Activated CD8-positive, alpha-beta memory T cell treated with anti-CD3 and anti-CD28 coated beads, Interleukin-2, amount 10 ng/mL, durations not matched to agents 7 days and 5 days (primary cell): Measurements from ENCODE around the gene KIF3A. TPM values are rescaled to one million over a fixed set of nuclear protein-coding genes. Genes with fewer than 3 reads are reported as not detected.

Experiments
- ATAC-seq: fragments of 150-1000 bp; cut with Tn5 transposase; one replicate; pipeline ENCODE4 v1.10.0; 2021; ENCODE audit warnings: moderate library complexity
- CTCF ChIA-PET: fragments of 350-600 bp; sonication (Branson Sonifier 250); formaldehyde crosslinking; loops from one replicate; lab custom pipeline; 2021; ENCODE audit warnings: antibody characterized with exemption; lab: Charles Lee
- DNase-seq: peaks from one replicate; pipeline ENCODE4 v3.0.0-alpha.2; 2020
- H3K27ac Mint-ChIP-seq: one replicate; pipeline ENCODE4 v1.8.0; 2021; ENCODE audit warnings: mild to moderate bottlenecking, mixed read lengths
- H3K27me3 Mint-ChIP-seq: one replicate; pipeline ENCODE4 v1.8.0; 2021; ENCODE audit warnings: mixed read lengths
- H3K36me3 Mint-ChIP-seq: one replicate; pipeline ENCODE4 v1.8.0; 2021; ENCODE audit warnings: mild to moderate bottlenecking, mixed read lengths
- H3K4me1 Mint-ChIP-seq: one replicate; pipeline ENCODE4 v1.8.0; 2021; ENCODE audit warnings: mixed read lengths
- H3K4me3 Mint-ChIP-seq: one replicate; pipeline ENCODE4 v1.8.0; 2021; ENCODE audit warnings: mild to moderate bottlenecking, moderate library complexity, mixed read lengths
- H3K9me3 Mint-ChIP-seq: one replicate; pipeline ENCODE4 v1.8.0; 2022; ENCODE audit warnings: low read depth, mixed read lengths
- total RNA-seq, 2 experiments: library from RNA; stranded (reverse); gene quantifications; one replicate each; pipeline ENCODE4 v1.2.3, GENCODE V29; 2021

The KIF3A gene
- total RNA-seq, 2 experiments from 2014 or later: 18.2 to 38.8 TPM

DNA sequence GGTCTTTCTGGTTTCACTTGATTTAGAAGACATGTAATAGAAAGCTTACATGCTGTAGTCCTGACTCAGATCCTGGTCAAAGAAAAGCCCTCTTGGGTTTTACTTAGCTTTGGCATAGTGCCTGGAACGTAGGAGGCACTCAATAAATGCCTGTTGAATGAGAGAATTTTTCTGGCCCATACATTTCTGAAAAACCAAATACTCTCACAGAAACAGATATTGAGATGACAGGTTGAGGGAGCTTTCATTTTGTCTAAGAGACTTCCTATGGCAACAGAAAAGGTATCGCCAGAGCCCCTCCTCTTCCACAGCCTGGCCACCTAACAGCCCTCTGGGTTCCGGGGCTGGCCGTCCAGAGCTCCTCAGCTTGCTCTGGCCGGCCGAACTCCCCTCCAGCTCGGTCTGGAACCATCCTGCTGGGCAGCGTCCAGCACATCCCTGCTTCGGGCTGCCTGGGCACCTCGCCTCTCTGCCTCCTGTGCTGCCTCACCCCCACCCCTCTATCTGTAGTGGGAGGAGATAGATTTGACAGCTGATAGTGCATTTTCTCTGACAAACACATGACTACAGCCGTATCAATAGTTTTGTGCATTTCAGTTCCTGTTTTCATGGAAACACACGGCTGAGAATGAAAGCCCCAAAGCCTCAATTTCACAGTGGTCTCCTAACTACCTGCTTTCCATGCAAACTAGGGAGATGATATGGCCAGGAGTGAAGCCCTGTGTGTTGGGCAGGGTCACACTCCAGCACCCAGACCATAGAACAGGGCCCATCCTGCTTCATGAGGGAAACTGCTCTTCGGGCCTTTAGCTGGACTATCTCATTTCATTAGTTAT, 62.5 kb downstream of the KIF3A start:
- DNase-seq (no peak), ATAC-seq (peak; percentile 63)
- Mint-ChIP-seq H3K4me3 (peak overlapping the region; percentile 46), H3K27ac (peak overlapping the region; percentile 82), H3K27me3 (no peaks in the 10 kb centered on the region), H3K4me1 (peaks cover 36% of the 10 kb centered on the region), H3K9me3 (peaks cover 2% of the 10 kb centered on the region), H3K36me3 (peaks cover 3% of the 10 kb centered on the region)
- CTCF ChIA-PET: interaction anchor here (0.8 to 1.4 kb wide), 5 partner anchors 13 to 148 kb away, joined by 3 to 4 read pairs (median 3); partner anchors contain the start of gene KIF3A

DNA sequence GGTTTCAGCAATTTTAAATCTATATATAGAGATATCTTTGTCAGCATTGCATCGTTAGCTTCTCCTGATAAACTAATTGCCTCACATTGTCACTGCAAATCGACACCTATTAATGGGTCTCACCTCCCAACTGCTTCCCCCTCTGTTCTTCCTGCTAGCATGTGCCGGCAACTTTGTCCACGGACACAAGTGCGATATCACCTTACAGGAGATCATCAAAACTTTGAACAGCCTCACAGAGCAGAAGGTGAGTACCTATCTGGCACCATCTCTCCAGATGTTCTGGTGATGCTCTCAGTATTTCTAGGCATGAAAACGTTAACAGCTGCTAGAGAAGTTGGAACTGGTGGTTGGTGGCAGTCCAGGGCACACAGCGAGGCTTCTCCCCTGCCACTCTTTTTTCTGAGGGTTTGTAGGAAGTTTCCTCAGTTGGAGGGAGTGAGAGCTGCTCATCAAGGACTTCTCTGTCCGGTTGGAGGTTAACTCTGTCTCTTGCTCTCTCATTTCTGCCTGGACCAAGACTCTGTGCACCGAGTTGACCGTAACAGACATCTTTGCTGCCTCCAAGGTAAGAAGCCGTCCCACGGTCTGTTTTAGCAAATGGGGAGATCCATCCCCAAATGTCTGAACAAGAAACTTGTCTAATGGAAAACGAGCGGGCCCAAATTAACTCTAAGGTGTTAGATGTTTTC, 63.3 kb downstream of the KIF3A start, which contains the start of gene IL4:
Gene IL4 (plus strand): TSS at position 51 of the 692 bp plus-strand sequence. CDS start 62 bp downstream, at position 113.
- peak within 1 kb of the TSS; percentile 18 for H3K4me3 Mint-ChIP-seq
- peak within 1 kb of the TSS; percentile 82 for H3K27ac Mint-ChIP-seq
- H3K36me3 Mint-ChIP-seq: peaks cover 3% of the 10 kb centered on the region
- peaks cover 36% of the 10 kb centered on the region for H3K4me1 Mint-ChIP-seq
- CTCF ChIA-PET: interaction anchor here (0.8 to 1.4 kb wide), 3 partner anchors 41 to 147 kb away, joined by 3 read pairs; partner anchors contain the start of gene KIF3A
- DNase-seq: no peak
- H3K9me3 Mint-ChIP-seq: peaks cover 2% of the 10 kb centered on the region
- no peak for ATAC-seq
- no peaks in the 10 kb centered on the region for H3K27me3 Mint-ChIP-seq

DNA sequence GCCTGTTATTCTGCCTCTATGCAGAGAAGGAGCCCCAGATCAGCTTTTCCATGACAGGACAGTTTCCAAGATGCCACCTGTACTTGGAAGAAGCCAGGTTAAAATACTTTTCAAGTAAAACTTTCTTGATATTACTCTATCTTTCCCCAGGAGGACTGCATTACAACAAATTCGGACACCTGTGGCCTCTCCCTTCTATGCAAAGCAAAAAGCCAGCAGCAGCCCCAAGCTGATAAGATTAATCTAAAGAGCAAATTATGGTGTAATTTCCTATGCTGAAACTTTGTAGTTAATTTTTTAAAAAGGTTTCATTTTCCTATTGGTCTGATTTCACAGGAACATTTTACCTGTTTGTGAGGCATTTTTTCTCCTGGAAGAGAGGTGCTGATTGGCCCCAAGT, 63.9 kb downstream of the KIF3A start:
- Mint-ChIP-seq H3K9me3 (peaks cover 2% of the 10 kb centered on the region), H3K27ac (peak overlapping the region; percentile 28)

DNA sequence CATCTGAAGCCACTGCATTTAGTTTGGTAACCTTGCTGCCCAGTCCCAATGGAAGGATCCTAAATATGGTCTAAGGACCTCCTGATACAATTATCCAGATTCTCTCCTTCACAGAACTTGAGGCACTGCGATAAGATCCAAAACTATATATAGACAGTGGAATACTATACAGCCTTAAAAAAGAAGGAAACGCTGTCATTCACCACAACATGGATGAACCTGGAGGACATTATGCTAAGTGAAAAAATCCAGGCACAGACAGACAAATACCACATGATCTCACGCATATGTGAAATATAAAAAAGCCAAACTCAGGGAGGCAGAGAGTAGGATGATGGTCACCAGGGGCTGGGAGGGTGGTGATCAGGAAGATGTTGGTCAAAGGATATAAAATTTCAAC, 66.3 kb downstream of the KIF3A start:
- DNase-seq: no peak
- Mint-ChIP-seq H3K36me3 (peaks cover 3% of the 10 kb centered on the region), H3K9me3 (peaks cover 2% of the 10 kb centered on the region), H3K4me3 (no peak overlapping the region), H3K27me3 (no peaks in the 10 kb centered on the region), H3K27ac (no peak overlapping the region), H3K4me1 (peaks cover 39% of the 10 kb centered on the region)
- no peak for ATAC-seq
- CTCF ChIA-PET: no interaction called here

More for the DNA sequence above, 63.9 kb downstream of the KIF3A start:
- H3K36me3 Mint-ChIP-seq: peaks cover 3% of the 10 kb centered on the region
- no peak overlapping the region for H3K4me3 Mint-ChIP-seq
- DNase-seq: no peak
- peaks cover 36% of the 10 kb centered on the region for H3K4me1 Mint-ChIP-seq
- no peaks in the 10 kb centered on the region for H3K27me3 Mint-ChIP-seq
- CTCF ChIA-PET: interaction anchor here (2.0 kb wide), 1 partner anchor 172 kb away, joined by 4 read pairs; no protein-coding TSS in a partner anchor
- ATAC-seq: no peak

DNA sequence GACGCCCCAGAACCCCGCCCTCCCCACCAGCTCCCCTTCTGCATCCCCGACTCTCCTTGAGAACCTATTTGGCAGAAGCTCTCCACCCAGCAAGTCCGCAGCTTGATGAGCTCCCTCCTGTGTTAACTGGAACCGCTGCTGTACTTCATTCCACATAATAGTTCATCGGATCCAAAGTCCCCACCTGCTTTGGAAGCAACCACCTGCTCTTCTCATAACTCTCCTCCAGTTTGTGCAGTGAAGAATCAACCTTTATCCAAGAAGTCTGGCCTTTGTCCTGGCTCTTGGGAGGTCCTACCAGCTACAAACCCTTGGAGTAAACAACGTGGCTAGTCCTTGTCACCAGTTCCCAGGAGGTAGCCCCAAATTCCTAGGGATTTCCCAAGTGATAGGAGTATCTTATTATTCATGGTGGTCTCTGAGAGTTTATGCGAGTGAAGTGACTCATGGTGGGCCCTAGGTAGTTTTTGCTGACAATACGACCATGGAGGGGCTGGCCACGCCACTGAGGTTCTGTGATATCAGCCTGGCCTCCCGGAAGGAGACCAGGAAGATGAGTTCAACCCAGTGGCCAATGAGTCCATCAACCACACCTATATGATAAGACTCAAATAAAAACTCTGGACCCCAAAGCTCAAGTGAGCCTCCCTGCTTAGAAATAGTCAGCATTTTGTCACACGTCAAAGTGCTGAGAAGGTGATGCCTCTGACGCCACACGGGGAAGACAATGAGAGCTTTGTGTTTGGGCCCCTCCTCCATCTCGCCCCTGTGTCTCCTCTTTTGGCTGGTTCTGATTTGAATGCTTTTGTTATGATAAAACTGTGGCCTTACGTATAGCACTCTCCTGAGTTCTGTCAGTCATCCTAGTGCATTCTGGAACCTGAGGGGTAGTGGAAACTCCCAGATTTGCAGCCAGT, 67.1 kb downstream of the KIF3A start:
- H3K4me1 Mint-ChIP-seq: peaks cover 31% of the 10 kb centered on the region
- no peak for ATAC-seq
- DNase-seq: no peak
- CTCF ChIA-PET: interaction anchor here (1.0 kb wide), 1 partner anchor 78 kb away, joined by 3 read pairs; no protein-coding TSS in a partner anchor
- H3K36me3 Mint-ChIP-seq: peaks cover 2% of the 10 kb centered on the region
- H3K27ac Mint-ChIP-seq: peak overlapping the region; percentile 1
- H3K9me3 Mint-ChIP-seq: peaks cover 2% of the 10 kb centered on the region
- no peaks in the 10 kb centered on the region for H3K27me3 Mint-ChIP-seq
- no peak overlapping the region for H3K4me3 Mint-ChIP-seq

DNA sequence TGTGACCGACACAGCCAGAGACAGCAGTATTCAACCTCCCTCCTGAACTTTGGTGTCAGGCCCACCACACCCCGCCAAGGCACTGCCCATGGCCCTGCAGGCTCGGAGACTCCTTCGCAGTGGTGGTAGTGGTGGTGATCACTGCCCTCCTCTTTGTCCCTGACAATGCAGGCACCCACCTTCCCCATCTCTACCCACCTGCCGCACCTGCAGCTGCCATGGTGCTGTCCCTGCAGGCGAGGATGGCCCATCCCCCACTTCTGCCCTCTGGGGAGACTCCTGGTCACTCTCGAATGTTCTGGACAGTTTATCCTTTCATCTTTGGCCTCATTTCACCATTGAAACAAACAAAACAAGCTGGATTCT, 67.9 kb downstream of the KIF3A start:
- Mint-ChIP-seq H3K4me1 (peaks cover 26% of the 10 kb centered on the region), H3K27ac (no peak overlapping the region), H3K4me3 (no peak overlapping the region), H3K36me3 (no peaks in the 10 kb centered on the region), H3K27me3 (no peaks in the 10 kb centered on the region), H3K9me3 (peaks cover 2% of the 10 kb centered on the region)
- no peak for DNase-seq
- no peak for ATAC-seq
- CTCF ChIA-PET: interaction anchor here (1.0 kb wide), 1 partner anchor 77 kb away, joined by 3 read pairs; no protein-coding TSS in a partner anchor

DNA sequence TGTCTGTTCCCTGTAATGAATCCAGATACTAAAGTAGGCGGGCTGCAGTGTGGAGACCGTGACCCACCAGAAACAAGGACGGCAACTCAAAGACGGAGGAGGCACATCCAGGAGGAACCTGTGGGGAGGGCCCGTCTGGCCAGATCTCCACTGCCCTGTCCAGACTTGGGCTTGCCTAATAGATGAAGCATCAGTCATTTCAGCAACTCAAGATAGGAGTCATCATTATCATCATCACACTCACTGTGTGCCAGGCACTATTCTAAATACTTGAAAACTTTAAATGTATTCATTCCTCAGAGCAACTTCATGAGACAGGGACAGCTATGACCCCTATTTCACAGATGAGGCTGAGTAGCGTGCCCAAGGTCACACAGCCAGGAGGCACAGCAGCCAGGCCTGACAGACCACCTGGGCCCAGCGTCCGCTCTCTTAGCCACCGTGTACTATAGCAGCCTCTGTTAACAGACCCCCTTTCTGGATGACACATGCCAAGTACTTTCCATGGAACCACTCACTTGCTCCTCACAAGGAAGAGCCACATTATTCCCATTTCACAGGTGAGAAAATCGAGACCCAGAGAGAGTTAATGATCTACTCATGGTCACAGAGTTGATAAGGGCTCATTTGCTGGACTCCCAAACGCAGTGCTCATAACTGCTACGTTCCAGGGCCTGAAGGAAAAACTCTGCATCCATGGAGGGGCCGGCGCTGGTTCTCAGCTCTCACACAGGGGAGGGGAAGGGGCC, 68.5 kb downstream of the KIF3A start:
- ATAC-seq (no peak), DNase-seq (no peak)
- Mint-ChIP-seq H3K4me1 (peaks cover 26% of the 10 kb centered on the region), H3K27me3 (no peaks in the 10 kb centered on the region), H3K27ac (no peak overlapping the region), H3K36me3 (no peaks in the 10 kb centered on the region), H3K4me3 (no peak overlapping the region), H3K9me3 (peaks cover 2% of the 10 kb centered on the region)
- CTCF ChIA-PET: no interaction called here

DNA sequence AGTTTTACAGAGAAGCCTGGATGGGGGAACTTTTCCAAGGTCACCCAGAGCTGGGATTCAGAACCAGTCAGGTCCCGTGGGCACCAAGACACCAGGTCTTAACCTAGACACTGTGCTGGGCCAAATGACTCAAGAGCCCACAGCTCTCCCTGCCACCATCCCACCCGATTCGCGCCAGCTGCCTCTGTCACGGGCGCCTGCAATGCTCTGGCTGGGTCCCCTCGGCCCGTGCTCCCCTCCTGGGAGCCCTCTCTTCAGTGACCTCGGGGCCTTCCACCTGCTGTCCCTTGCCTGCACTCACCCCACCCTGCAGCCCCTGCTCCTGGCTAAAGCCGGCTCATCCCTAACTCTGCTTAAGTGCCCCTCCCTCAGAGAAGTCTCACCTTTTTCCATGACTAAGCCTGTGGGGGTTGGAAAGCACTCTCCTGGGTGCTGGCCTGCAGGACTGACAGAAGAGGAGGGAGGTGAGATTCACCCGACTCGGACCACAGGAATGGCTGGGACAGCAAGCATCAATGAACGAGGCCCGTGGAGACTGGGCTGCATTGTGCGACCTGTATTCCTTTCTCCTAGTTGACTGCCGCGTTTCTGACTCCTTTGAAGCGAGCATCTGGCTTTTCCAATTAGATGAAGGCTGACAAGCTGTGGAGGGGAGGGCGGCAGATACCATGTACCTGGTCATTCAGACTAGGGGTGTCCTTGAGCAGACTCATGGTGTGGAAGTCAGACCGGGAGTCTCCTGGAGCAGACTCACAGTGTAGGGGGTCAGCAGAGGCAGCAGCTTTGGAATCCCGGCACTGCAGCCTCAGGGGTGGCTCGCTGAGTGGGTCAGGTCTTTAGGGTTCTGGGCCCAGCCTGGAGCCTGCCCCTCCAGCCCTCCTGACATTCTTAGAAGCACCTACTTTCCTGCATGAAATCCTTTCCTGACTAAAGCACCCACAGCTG, 69.3 kb downstream of the KIF3A start:
- Mint-ChIP-seq H3K4me1 (peaks cover 30% of the 10 kb centered on the region), H3K36me3 (no peaks in the 10 kb centered on the region), H3K4me3 (no peak overlapping the region), H3K27me3 (no peaks in the 10 kb centered on the region), H3K9me3 (peaks cover 2% of the 10 kb centered on the region), H3K27ac (no peak overlapping the region)
- ATAC-seq (no peak), DNase-seq (no peak)
- CTCF ChIA-PET: no interaction called here

DNA sequence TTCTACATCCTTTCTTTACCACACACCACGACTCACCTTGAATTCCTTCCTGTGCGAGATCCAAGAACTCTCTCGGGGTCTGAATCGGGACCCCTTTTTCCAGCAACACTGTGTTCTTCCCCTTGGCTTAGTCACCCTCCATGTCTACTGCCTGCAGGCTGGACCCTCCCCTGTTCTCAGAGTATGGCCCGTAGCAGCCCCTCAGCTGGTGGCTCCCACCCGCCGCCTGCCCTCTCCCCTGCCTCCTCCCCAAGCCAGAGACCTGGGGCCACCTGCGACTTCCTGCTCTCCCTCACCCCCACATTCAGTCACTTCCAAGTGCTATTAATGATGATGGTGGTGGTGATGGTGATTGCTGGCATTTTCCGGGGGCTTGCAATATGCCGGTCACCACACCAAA, 70.0 kb downstream of the KIF3A start:
- Mint-ChIP-seq H3K4me3 (no peak overlapping the region), H3K9me3 (peaks cover 2% of the 10 kb centered on the region), H3K36me3 (no peaks in the 10 kb centered on the region), H3K27me3 (no peaks in the 10 kb centered on the region), H3K27ac (no peak overlapping the region), H3K4me1 (peaks cover 37% of the 10 kb centered on the region)
- CTCF ChIA-PET: no interaction called here
- ATAC-seq (no peak), DNase-seq (no peak)

DNA sequence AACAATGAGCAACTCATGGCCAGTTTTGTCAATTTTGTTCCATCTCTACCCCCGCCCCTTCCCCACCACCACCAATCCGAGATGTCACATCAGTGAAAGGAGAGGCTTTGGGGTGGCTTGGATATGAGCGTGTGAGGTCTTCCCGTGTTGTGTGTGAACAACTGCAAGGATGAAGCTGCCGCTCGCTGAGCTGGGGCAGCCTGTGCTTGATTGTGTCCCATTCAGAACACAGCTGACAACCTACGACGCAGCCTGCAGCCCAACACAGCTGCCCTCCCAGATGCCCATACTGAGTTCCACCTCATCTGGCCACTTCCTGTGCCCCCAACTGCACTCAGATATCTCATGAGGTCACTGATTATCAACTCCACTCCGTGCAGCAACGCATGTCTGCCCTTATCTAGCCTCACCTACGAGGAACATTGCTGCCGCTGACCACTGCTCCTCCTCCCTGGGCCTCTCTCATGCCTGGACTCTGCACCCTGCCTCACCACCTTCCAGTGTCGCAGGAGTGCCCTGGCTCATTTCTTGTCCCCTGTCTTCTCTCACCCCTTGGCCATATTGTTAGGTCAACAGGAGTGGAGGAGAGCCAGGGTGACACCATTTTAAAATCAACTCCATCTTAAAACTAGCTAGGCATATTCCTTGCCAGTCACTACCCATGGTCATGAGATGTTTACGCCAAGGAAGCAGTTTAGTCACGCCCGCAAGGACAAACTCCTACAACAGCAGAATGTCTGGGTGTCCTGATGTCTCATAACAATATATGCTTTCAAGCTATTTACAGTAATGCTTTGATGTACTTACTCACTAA, 70.8 kb downstream of the KIF3A start:
- CTCF ChIA-PET: no interaction called here
- H3K27me3 Mint-ChIP-seq: no peaks in the 10 kb centered on the region
- H3K4me1 Mint-ChIP-seq: peaks cover 44% of the 10 kb centered on the region
- DNase-seq (no peak), ATAC-seq (no peak)
- no peaks in the 10 kb centered on the region for H3K36me3 Mint-ChIP-seq
- H3K4me3 Mint-ChIP-seq: no peak overlapping the region
- H3K27ac Mint-ChIP-seq: no peak overlapping the region
- peaks cover 2% of the 10 kb centered on the region for H3K9me3 Mint-ChIP-seq

DNA sequence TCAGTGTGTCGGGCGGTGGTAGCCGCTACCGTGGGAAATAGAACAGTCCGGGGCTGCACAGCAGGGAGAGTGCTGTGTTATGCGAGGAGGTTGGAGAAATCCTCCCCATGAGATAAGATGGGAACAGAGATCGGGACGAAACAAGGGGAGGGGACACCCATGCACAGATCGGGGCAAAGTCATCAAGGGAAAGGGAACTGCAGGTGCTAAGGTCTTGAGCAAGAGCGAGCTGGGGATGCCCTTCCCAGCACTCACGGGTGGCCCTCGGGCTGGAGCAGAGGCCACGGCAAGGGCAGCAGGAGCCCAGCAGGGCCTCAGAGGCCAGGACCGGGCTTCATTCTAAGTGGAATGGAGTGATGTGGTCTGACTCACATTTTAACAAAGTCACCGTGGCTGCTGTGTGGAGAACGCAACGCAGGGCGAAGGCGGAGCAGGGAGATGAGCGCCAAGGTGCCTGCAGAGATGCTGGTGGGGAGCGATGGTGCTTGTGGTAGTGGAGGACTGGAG, 71.7 kb downstream of the KIF3A start:
- ATAC-seq (no peak), DNase-seq (no peak)
- Mint-ChIP-seq H3K36me3 (no peaks in the 10 kb centered on the region), H3K4me1 (peaks cover 51% of the 10 kb centered on the region), H3K9me3 (no peaks in the 10 kb centered on the region), H3K27me3 (no peaks in the 10 kb centered on the region), H3K4me3 (no peak overlapping the region), H3K27ac (no peak overlapping the region)
- CTCF ChIA-PET: no interaction called here
